HEK293T (cell line): ENCODE measurements around the gene ZNF30.

Experiments
- CTCF ChIA-PET: fragments of 350-600 bp; formaldehyde crosslinking; extraction: SDS; loops from one replicate; lab custom pipeline; 2021; ENCODE audit warnings: antibody characterized with exemption, inconsistent platforms; lab: Yijun Ruan, JAX
- POLR2A ChIA-PET: fragments of 350-600 bp; formaldehyde crosslinking; extraction: SDS; loops from one replicate; lab custom pipeline; 2020; ENCODE audit warnings: antibody characterized with exemption, inconsistent platforms; lab: Yijun Ruan, JAX
- DNase-seq: peaks from one replicate; pipeline ENCODE4 v3.0.0; 2012; ENCODE audit warnings: mixed read lengths; ENCODE audit errors: extremely low spot score
- ARNT ChIP-seq: fragments of 450-650 bp; IDR thresholded peaks from 2 replicates; pipeline ENCODE4 v1.6.1; 2017; ENCODE audit warnings: mild to moderate bottlenecking
- BHLHE40 ChIP-seq: fragments of 450-650 bp; IDR thresholded peaks from 2 replicates; pipeline ENCODE4 v1.6.1; 2016; ENCODE audit warnings: mild to moderate bottlenecking, moderate library complexity, borderline replicate concordance
- CTBP1 ChIP-seq: fragments of 450-650 bp; IDR thresholded peaks from 2 replicates; pipeline ENCODE4 v1.6.1; 2016; ENCODE audit warnings: borderline replicate concordance
- ELF4 ChIP-seq: fragments of 450-650 bp; IDR thresholded peaks from 2 replicates; pipeline ENCODE4 v1.6.1; 2017; ENCODE audit warnings: antibody characterized with exemption
- FOXA1 ChIP-seq: fragments of 450-650 bp; IDR thresholded peaks from 2 replicates; pipeline ENCODE4 v1.6.1; 2016; ENCODE audit warnings: mild to moderate bottlenecking
- FOXK2 ChIP-seq: fragments of 450-650 bp; IDR thresholded peaks from 2 replicates; pipeline ENCODE4 v1.6.1; 2016; ENCODE audit warnings: mild to moderate bottlenecking
- FOXM1 ChIP-seq: fragments of 450-650 bp; IDR thresholded peaks from 2 replicates; pipeline ENCODE4 v1.6.1; 2017; ENCODE audit warnings: mild to moderate bottlenecking, borderline replicate concordance
- HDGF ChIP-seq: fragments of 450-650 bp; IDR thresholded peaks from 2 replicates; pipeline ENCODE4 v1.6.1; 2017; ENCODE audit warnings: antibody characterized with exemption, borderline replicate concordance
- L3MBTL2 ChIP-seq: fragments of 450-650 bp; conservative IDR thresholded peaks from 2 replicates; pipeline ENCODE4 v1.6.1; 2016; ENCODE audit warnings: mild to moderate bottlenecking
- LEF1 ChIP-seq: fragments of 450-650 bp; IDR thresholded peaks from 2 replicates; pipeline ENCODE4 v1.6.1; 2017; ENCODE audit warnings: mild to moderate bottlenecking, borderline replicate concordance
- NFRKB ChIP-seq: fragments of 450-650 bp; IDR thresholded peaks from 2 replicates; pipeline ENCODE4 v1.6.1; 2016; ENCODE audit warnings: mild to moderate bottlenecking, moderate library complexity
- SP1 ChIP-seq: fragments of 450-650 bp; IDR thresholded peaks from 2 replicates; pipeline ENCODE4 v1.6.1; 2017
- SUZ12 ChIP-seq: fragments of 450-650 bp; IDR thresholded peaks from 2 replicates; pipeline ENCODE4 v1.6.1; 2016; ENCODE audit warnings: mild to moderate bottlenecking
- TARDBP ChIP-seq: fragments of 450-650 bp; IDR thresholded peaks from 2 replicates; pipeline ENCODE4 v1.6.1; 2016
- ZNF384 ChIP-seq: fragments of 450-650 bp; IDR thresholded peaks from 2 replicates; pipeline ENCODE4 v1.6.1; 2016
- TF ChIP-seq, protein P1 (sequence below): fragments of 450-650 bp; IDR thresholded peaks from 2 replicates; pipeline ENCODE4 v1.6.1; 2016

The ZNF30 gene

GRCh38 chr19:34972163-34972705 is 45.5 kb downstream of the ZNF30 start:
- DNase-seq = no peak
- no peak for TF ChIP-seq FOXA1
- TF ChIP-seq BHLHE40 = no peak
- no peak for TF ChIP-seq FOXM1
- TF ChIP-seq NFRKB = no peak
- no peak for TF ChIP-seq SUZ12
- TF ChIP-seq ZNF384 = no peak
- TF ChIP-seq, protein P1, sequence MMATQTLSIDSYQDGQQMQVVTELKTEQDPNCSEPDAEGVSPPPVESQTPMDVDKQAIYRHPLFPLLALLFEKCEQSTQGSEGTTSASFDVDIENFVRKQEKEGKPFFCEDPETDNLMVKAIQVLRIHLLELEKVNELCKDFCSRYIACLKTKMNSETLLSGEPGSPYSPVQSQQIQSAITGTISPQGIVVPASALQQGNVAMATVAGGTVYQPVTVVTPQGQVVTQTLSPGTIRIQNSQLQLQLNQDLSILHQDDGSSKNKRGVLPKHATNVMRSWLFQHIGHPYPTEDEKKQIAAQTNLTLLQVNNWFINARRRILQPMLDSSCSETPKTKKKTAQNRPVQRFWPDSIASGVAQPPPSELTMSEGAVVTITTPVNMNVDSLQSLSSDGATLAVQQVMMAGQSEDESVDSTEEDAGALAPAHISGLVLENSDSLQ = no peak
- TF ChIP-seq ARNT = no peak
- TF ChIP-seq TARDBP = no peak
- no peak for TF ChIP-seq CTBP1
- TF ChIP-seq ELF4 = no peak
- TF ChIP-seq LEF1 = no peak
- TF ChIP-seq L3MBTL2 = no peak
- no peak for TF ChIP-seq SP1
- TF ChIP-seq FOXK2 = no peak
- ChIA-PET CTCF (interaction anchor here (0.6 to 0.7 kb wide), 2 partner anchors 23 to 40 kb away, joined by 3 to 4 read pairs; no protein-coding TSS in a partner anchor), POLR2A (interaction anchor here (0.6 kb wide), 1 partner anchor 46 kb away, joined by 3 read pairs; the partner anchor contains the start of gene ZNF30)

GRCh38 chr19:34974646-34975045 is 47.9 kb downstream of the ZNF30 start:
- no peak for TF ChIP-seq SUZ12
- TF ChIP-seq TARDBP = no peak
- TF ChIP-seq BHLHE40 = no peak
- TF ChIP-seq, protein P1 = no peak
- no peak for TF ChIP-seq FOXK2
- TF ChIP-seq ELF4 = no peak
- no peak for TF ChIP-seq FOXM1
- no peak for TF ChIP-seq NFRKB
- no peak for TF ChIP-seq LEF1
- no peak for TF ChIP-seq HDGF
- no peak for TF ChIP-seq SP1
- no peak for DNase-seq
- ChIA-PET POLR2A (no interaction called here), CTCF (interaction anchor here (0.5 kb wide), 1 partner anchor 252 kb away, joined by 3 read pairs; no protein-coding TSS in a partner anchor)

GRCh38 chr19:34975056-34975455 is 48.4 kb downstream of the ZNF30 start:
- TF ChIP-seq ELF4 (no peak), ZNF384 (no peak), NFRKB (no peak), TARDBP (no peak), SP1 (no peak)
- ChIA-PET POLR2A (no interaction called here), CTCF (no interaction called here)
- DNase-seq = no peak

DNA sequence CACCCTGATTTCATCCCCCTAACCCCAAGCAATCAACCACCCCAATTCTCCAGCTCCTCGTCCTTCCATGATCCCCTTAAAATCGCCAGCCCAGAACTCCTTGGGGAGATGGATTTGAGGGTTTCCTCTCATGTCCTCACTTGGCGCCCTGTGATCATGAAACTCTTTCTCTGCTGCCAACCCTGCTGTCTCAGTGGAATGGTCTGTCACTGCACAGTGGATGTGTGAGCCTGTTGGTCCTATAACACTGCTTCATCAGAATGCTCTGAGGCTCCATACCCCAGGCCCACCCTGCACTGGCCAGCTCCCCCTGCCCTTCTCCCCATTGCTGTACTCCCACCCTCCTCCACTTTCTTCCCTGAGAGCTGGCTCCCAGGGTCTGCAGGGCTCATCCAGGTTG is 49.9 kb downstream of the ZNF30 start:
- DNase-seq = no peak
- CTCF ChIA-PET = no interaction called here
- POLR2A ChIA-PET = no interaction called here
- no peak for TF ChIP-seq TARDBP
- TF ChIP-seq ARNT = no peak
- no peak for TF ChIP-seq SP1
- no peak for TF ChIP-seq CTBP1
- TF ChIP-seq FOXA1 = no peak
- no peak for TF ChIP-seq ELF4
- no peak for TF ChIP-seq L3MBTL2
- no peak for TF ChIP-seq ZNF384
- TF ChIP-seq NFRKB = no peak

GRCh38 chr19:34979819-34980640 is 53.3 kb downstream of the ZNF30 start:
- DNase-seq = no peak
- CTCF ChIA-PET = interaction anchor here (0.6 kb wide), 1 partner anchor 9 kb away, joined by 5 read pairs; no protein-coding TSS in a partner anchor

GRCh38 chr19:34982275-34982674 is 55.6 kb downstream of the ZNF30 start:
- CTCF ChIA-PET = interaction anchor here (0.7 kb wide), 1 partner anchor 90 kb away, joined by 3 read pairs; no protein-coding TSS in a partner anchor
- TF ChIP-seq ELF4 (no peak), L3MBTL2 (no peak), NFRKB (no peak), LEF1 (no peak), FOXM1 (no peak), SUZ12 (no peak)
- POLR2A ChIA-PET = no interaction called here
- no peak for DNase-seq

More at GRCh38 chr19:34979819-34980640, 53.3 kb downstream of the ZNF30 start:
- TF ChIP-seq NFRKB (no peak), FOXM1 (no peak), FOXA1 (no peak), ELF4 (no peak), CTBP1 (no peak), ARNT (no peak), SUZ12 (no peak), SP1 (no peak)
- POLR2A ChIA-PET = no interaction called here
